Calu3 (cell line): Measurements from ENCODE around the gene FMN1. TPM values are rescaled to one million over a fixed set of nuclear protein-coding genes. Genes with fewer than 3 reads are reported as not detected.

Experiments
- BruUV-seq: library from RNA; stranded (reverse); fragments of 400-500 nt; replicated peaks from 2 replicates; lab custom pipeline; 2021; lab: Mats Ljungman, UMichigan
- CTCF ChIA-PET: fragments of 300-600 bp; sonication (Branson Sonifier 250); formaldehyde crosslinking; loops from one replicate; lab custom pipeline; 2022; ENCODE audit warnings: antibody characterized with exemption; lab: Charles Lee
- DNase-seq: peaks from one replicate; pipeline ENCODE4 v3.0.0; 2022
- H3K27ac Mint-ChIP-seq: one replicate; pipeline ENCODE4 v1.8.0; 2022; ENCODE audit warnings: mixed read lengths; ENCODE audit not compliant: unreplicated experiment
- H3K27me3 Mint-ChIP-seq: one replicate; pipeline ENCODE4 v1.8.0; 2022; ENCODE audit warnings: mixed read lengths; ENCODE audit not compliant: unreplicated experiment
- H3K36me3 Mint-ChIP-seq: one replicate; pipeline ENCODE4 v1.8.0; 2022; ENCODE audit warnings: mild to moderate bottlenecking, moderate library complexity, mixed read lengths; ENCODE audit not compliant: insufficient read depth, unreplicated experiment
- H3K4me1 Mint-ChIP-seq: one replicate; pipeline ENCODE4 v1.8.0; 2022; ENCODE audit warnings: mild to moderate bottlenecking, low read depth, mixed read lengths; ENCODE audit not compliant: unreplicated experiment
- H3K4me3 Mint-ChIP-seq: one replicate; pipeline ENCODE4 v1.8.0; 2022; ENCODE audit warnings: mild to moderate bottlenecking, low read depth, moderate library complexity, mixed read lengths; ENCODE audit not compliant: unreplicated experiment
- H3K9me3 Mint-ChIP-seq: one replicate; pipeline ENCODE4 v1.8.0; 2022; ENCODE audit warnings: low read depth, mixed read lengths; ENCODE audit not compliant: unreplicated experiment
- intact Hi-C: fragments of 100-400 bp; cut with micrococcal nuclease; formaldehyde crosslinking; loops from one replicate; pipeline ENCODE4 v1.10.0; 2022; ENCODE audit not compliant: unreplicated experiment
- total RNA-seq: library from RNA; stranded (reverse); gene quantifications from 2 replicates; pipeline ENCODE4 v1.2.3, GENCODE V29; 2022
- TF ChIP-seq, protein P1 (sequence below): fragments of 200-600 bp; IDR thresholded peaks from one replicate; pipeline ENCODE4 v1.8.0; 2022; ENCODE audit warnings: antibody characterized with exemption; ENCODE audit not compliant: unreplicated experiment

FMN1 gene
- total RNA-seq, 1 experiment from 2014 or later = 7.1 TPM

DNA sequence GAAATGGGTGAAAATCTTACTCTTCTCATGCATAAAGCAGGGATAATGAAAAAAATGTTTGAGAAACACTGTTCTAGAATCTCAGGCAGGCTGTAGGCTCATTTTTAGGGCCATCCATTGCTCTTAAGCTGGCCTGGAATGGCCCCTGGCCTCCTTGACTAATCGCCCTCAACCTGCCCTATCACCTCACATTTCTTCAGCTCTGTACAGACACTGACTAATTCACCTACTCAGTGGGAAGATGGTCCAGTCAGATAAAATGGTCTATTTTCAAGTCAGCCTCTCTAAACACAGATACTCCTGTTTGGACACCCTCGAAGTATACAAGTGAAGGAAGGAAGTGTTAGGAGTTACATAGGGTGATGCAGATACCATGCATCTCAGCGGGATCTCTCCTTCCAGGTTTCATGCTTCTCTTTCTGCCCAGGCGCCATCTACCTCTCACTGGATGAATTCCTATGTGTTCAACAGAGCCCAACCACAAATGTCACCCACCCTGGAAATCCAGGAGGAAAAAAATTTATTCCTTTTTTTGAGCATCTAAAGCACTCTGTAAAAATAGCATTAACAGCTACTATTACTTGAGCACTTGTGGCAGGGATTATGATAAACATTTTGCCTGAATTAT, 12.1 kb downstream of the FMN1 start:
- no peak for DNase-seq
- CTCF ChIA-PET = no interaction called here

DNA sequence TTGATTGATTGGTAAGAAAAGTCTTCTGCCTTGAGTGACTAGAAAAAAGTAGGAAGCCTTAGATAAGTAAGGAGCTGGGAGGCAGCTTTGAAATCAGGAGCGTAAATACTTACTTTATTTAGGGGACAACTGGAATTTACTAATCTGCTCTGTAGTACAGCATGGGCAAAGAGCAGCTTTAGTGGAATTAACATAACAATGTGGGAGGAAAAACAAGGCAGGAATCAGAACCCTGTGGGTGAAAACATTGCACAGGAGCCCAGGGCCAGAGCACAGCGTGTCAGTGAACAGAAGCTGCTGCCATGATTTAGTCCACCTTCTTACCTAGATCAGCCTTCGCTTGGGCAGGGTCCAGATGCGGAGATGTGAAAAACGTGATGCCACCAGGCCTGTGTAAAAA, 14.6 kb downstream of the FMN1 start:
- Mint-ChIP-seq H3K9me3 (no peaks in the 10 kb centered on the region), H3K36me3 (no peaks in the 10 kb centered on the region), H3K4me3 (no peak overlapping the region), H3K27me3 (no peaks in the 10 kb centered on the region), H3K4me1 (no peaks in the 10 kb centered on the region), H3K27ac (no peak overlapping the region)
- no TSS peak for BruUV-seq
- no peak for DNase-seq
- TF ChIP-seq, protein P1, sequence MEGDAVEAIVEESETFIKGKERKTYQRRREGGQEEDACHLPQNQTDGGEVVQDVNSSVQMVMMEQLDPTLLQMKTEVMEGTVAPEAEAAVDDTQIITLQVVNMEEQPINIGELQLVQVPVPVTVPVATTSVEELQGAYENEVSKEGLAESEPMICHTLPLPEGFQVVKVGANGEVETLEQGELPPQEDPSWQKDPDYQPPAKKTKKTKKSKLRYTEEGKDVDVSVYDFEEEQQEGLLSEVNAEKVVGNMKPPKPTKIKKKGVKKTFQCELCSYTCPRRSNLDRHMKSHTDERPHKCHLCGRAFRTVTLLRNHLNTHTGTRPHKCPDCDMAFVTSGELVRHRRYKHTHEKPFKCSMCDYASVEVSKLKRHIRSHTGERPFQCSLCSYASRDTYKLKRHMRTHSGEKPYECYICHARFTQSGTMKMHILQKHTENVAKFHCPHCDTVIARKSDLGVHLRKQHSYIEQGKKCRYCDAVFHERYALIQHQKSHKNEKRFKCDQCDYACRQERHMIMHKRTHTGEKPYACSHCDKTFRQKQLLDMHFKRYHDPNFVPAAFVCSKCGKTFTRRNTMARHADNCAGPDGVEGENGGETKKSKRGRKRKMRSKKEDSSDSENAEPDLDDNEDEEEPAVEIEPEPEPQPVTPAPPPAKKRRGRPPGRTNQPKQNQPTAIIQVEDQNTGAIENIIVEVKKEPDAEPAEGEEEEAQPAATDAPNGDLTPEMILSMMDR = no peak
- CTCF ChIA-PET = no interaction called here
- intact Hi-C loops = no loop called here

More for the DNA sequence above, 12.1 kb downstream of the FMN1 start:
- intact Hi-C loops = no loop called here
- H3K9me3 Mint-ChIP-seq = no peaks in the 10 kb centered on the region
- no peak overlapping the region for H3K4me3 Mint-ChIP-seq
- TF ChIP-seq, protein P1 = no peak
- H3K36me3 Mint-ChIP-seq = no peaks in the 10 kb centered on the region
- H3K27me3 Mint-ChIP-seq = no peaks in the 10 kb centered on the region
- H3K27ac Mint-ChIP-seq = no peak overlapping the region
- no peaks in the 10 kb centered on the region for H3K4me1 Mint-ChIP-seq
- no TSS peak for BruUV-seq

DNA sequence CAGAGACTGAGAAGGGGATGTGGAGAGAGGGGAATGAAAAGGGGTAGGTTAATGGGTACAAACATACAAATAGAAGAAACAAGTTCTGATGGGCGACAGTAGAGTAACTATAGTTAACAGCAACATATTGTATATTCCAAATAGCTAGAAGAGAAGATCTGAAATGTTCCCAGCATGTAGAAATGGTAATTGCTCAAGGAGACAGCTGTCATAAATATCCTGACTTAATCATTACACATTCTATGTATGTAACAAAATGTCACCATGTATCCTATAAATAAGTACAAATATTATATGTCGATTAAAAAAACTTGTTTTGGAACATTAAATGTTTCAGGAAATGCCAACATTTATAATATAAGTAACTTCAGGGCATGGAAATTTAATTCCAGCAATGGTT, 23.3 kb downstream of the FMN1 start:
- CTCF ChIA-PET = no interaction called here
- H3K4me1 Mint-ChIP-seq = no peaks in the 10 kb centered on the region

DNA sequence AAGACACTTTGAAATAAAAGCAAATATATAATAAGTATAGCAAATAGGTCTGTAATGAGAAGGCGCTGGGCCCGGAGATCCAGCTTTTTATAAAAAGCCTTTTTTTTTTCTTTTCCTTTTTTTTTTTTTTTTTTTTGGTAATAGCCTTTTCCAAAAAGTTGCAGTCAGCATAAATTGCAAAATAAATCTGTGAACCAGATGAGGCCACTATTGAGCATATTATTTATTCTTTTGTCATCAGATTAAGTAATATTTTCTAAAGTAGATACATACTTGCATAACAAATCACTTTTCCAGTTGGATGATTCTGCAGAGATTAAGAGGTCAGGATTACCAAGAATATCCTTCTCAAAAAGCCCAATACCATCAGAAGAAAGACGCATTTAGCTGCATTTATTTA, 24.9 kb downstream of the FMN1 start:
- Mint-ChIP-seq H3K9me3 (no peaks in the 10 kb centered on the region), H3K36me3 (no peaks in the 10 kb centered on the region), H3K27me3 (no peaks in the 10 kb centered on the region), H3K27ac (no peak overlapping the region), H3K4me3 (no peak overlapping the region), H3K4me1 (no peaks in the 10 kb centered on the region)
- BruUV-seq = no TSS peak
- intact Hi-C loops = no loop called here
- TF ChIP-seq, protein P1 = no peak
- DNase-seq = no peak
- CTCF ChIA-PET = interaction anchor here (0.6 kb wide), 1 partner anchor 19 kb away, joined by 4 read pairs; no protein-coding TSS in a partner anchor

More for the DNA sequence above, 23.3 kb downstream of the FMN1 start:
- DNase-seq = no peak
- BruUV-seq = no TSS peak
- H3K36me3 Mint-ChIP-seq = no peaks in the 10 kb centered on the region
- no peak overlapping the region for H3K27ac Mint-ChIP-seq
- no peaks in the 10 kb centered on the region for H3K9me3 Mint-ChIP-seq
- H3K4me3 Mint-ChIP-seq = no peak overlapping the region
- TF ChIP-seq, protein P1 = no peak
- H3K27me3 Mint-ChIP-seq = no peaks in the 10 kb centered on the region
- intact Hi-C loops = no loop called here
